Stimulated activated CD8-positive, alpha-beta memory T cell treated with anti-CD3 and anti-CD28 coated beads, Interleukin-4, amount 100 ng/mL, for 24 hours (primary cell): Measurements from ENCODE around the gene MOXD1.

Experiments used
- DNase-seq: peaks from one replicate; pipeline ENCODE4 v3.0.0-alpha.2; 2020; ENCODE audit warnings: low read depth

Gene MOXD1

GRCh38 chr6:132400883-132401617 is at the start of gene MOXD1:
Gene MOXD1 (minus strand): TSS chr6:132401475. CDS start chr6:132401426, 49 bp downstream.
- DNase-seq = no peak

- no peak for DNase-seq
Observed at GRCh38 chr6:132446855-132447241, 45.6 kb upstream of the MOXD1 start.

- DNase-seq = no peak
Observed at GRCh38 chr6:132446141-132446854, 45.0 kb upstream of the MOXD1 start.

GRCh38 chr6:132445201-132445951 is 44.1 kb upstream of the MOXD1 start:
- no peak for DNase-seq

- no peak for DNase-seq
Observed at GRCh38 chr6:132443206-132443605, 41.9 kb upstream of the MOXD1 start.

- DNase-seq = no peak
Observed at GRCh38 chr6:132430110-132430509, 28.8 kb upstream of the MOXD1 start.

GRCh38 chr6:132425176-132425575 is 23.9 kb upstream of the MOXD1 start:
- DNase-seq = no peak

GRCh38 chr6:132423839-132424238 is 22.6 kb upstream of the MOXD1 start:
- DNase-seq = no peak

- no peak for DNase-seq
Observed at GRCh38 chr6:132418235-132418965, 17.1 kb upstream of the MOXD1 start.

GRCh38 chr6:132414761-132415160 is 13.5 kb upstream of the MOXD1 start:
- DNase-seq = no peak

GRCh38 chr6:132414322-132414721 is 13.0 kb upstream of the MOXD1 start:
- no peak for DNase-seq

GRCh38 chr6:132413499-132413802 is 12.2 kb upstream of the MOXD1 start:
- no peak for DNase-seq

GRCh38 chr6:132412656-132413498 is 11.6 kb upstream of the MOXD1 start:
- DNase-seq = no peak

- DNase-seq = no peak
Observed at GRCh38 chr6:132411296-132411695, 10.0 kb upstream of the MOXD1 start.

- no peak for DNase-seq
Observed at GRCh38 chr6:132410830-132411229, 9.6 kb upstream of the MOXD1 start.

GRCh38 chr6:132405143-132405915 is 4.1 kb upstream of the MOXD1 start:
- no peak for DNase-seq

GRCh38 chr6:132404736-132405135 is 3.5 kb upstream of the MOXD1 start:
- DNase-seq = no peak

GRCh38 chr6:132404330-132404729 is 3.1 kb upstream of the MOXD1 start:
- DNase-seq = no peak

GRCh38 chr6:132401618-132402285 is 477 bp upstream of the MOXD1 start:
- no peak for DNase-seq

- no peak for DNase-seq
Observed at GRCh38 chr6:132400555-132400882, 756 bp downstream of the MOXD1 start.
